Measurements from ENCODE around the gene ABLIM1.

ABLIM1 gene

DNA sequence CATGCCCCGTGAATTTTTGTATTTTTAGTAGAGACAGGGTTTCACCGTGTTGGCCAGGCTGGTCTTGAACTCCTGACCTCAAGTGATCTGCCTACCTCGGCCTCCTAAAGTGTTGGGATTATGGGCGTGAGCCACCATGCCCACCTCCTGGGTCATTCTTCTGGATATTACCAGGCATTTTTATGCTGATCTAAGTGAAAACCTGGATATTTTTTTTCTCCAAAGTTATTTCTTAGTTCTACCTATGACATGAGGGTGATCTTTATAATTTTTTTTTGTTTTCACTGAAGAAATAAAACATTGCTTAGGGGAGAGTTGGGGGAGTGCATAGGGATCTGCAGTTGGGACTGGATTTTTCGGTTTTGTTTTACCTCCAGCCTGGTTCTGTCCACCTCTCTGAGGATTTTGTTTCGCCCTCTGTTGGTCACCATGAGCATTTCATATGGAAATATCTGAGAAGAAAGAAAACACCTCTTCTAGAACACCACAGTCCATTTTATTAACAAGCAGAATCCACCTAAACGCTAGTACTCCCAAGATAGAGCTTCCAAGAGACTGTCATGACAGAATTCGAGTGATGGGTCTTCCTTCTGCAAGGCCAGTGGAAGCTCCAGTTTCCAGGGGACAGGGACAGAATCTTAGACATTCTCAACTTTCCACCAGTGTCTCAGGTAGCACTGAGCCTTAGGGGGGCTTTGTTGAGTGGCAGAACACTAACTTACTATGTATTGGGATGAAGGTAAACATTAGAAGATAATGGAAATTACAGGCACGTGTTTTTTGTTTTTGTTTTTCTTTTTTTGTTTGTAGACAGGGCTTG is 220.4 kb downstream of the ABLIM1 start:
- peak in 1 of 2 experiments; percentile 22 for DNase-seq

DNA sequence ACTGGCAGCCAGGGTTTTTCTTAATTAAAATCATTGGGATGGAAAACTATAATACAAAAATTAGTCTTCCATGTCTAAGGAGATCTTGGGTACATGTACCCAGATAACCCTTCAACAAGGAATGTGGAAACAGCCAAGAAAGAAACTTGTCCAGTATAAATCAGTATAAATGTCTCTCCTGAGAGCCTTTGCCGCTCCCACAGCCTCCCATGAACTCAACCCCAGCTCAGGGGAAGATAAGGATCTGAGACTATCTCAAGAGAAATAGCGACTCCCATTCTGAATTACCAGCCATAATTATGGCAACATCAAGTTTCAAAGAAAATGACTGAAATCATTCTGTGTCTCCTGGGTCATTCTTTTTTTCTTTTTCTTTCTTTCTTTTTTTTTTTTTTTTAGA is 221.1 kb downstream of the ABLIM1 start:
- DNase-seq = no peak

DNA sequence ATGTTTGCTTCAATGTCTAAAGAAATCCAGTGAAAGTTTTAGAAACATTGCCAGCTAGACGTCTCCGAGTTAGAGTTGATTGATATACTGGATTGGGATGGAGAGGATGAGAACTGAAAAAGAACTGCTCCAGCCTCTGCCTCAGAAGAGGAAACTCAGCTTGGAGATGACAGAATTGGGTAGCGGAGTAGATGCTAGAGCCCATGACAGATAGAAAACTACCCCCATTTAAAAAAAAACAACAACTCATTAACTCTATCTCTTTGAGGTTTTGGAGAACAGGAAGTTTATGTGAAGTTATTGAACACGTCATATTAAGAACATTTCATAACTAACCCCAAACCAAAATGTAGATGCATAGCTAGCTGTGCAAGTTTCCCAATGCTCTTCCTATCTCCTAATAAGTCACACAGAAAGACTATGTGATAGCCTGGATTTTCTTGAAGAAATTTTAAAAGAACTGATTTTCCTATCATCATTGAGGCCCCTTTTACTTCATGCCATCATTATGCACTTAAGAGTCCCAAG is 225.4 kb downstream of the ABLIM1 start:
- DNase-seq = no peak

DNA sequence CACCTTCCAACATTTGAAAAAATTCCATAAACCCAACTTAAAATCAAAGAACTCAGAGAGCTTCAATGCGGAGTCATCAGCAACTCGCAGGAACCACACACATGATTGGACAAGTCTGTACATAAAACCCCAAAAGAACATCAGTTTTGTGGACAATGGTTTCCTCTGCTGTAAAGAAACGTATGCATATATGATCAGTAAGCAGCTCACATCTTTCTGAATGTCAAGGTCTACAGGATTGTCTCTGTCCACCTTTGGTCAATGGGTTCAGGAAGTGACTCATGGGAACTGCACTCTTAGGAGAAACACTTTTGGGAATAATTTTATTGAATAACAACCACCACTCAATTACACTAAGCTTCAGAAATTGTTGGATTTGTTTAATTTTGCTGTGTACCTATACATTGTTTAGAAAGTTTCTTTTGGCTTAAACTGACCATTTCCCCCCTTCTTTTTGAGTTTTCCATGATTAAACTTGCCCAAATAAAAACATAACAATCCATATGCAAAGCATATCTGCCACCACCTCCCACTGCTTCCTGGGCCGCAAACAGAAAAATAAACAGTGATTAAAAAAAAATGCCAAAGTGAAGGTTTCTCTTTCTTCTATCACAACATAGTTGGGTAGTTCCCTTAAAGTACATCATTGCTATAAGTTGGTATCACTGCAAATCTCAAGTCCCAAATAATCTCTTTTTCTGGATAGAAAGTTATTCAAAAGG is 226.5 kb downstream of the ABLIM1 start:
- DNase-seq = no peak

DNA sequence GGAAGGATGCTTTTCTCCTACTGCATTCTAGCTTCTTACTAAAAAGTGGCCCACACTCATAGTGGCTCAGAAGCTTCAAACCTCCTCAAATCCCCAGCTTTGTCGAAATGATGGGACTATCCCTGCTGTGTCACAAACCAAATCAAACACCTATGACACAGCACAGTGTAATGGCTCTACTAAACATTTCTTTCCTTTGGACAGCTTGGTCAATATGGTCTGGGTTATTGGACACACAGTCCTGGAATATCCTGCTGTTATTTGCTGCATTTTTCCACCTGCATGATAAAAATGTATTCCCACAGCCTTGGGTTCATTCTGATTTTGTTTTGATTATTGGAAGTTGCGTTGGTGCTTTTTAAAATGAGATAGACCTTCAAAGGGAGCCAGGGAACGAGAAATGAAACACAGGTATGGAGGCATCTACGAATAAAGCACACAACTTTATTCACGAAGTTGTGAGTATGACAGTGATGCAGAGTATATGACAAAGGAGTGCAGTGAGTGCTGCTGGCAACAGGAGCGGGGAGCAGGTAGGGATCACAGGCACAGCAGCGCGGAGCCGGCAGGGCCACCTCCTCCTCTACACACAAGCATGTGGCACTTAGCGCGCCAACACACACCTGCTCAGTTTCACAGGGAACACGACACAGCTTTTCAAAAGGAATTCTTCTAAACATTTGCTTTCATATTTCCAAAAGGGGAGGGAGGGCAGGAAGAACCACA is 227.2 kb downstream of the ABLIM1 start:
- DNase-seq = no peak

DNA sequence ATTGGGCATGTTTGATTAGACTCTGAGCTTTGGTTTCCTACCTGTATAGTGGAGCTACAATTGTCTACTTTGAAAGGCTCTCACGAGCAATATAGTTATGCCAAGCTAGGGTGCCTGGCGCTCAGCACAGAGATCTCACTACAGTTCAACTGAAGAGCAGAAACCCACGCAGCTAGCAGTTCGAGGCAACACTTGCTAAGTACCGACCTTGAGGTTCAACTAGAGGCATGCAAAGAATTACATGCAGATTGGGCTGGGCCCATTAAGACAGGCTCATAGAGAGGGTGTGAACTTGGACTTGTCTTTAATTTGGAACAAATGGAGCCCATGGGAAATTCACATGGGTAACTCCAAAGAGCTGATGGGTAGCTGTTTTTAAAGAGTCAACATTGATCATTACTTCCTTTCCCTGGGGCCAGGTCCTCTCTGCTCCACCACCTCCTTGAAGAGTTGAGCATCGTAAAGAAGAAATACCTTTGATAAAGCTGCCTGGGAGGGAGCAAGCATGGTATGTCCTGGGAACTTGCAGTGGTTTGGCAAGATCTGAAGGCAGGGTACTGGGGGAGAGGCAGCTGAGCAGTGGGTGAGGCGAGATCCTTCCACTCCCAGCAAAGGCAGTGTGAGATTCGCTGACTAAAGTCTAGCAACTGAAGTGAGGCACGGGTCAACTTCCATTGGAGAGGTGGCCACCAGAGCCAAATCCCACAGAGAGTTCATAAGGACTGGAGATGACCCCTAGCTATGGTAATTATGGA is 228.3 kb downstream of the ABLIM1 start:
- DNase-seq = no peak

DNA sequence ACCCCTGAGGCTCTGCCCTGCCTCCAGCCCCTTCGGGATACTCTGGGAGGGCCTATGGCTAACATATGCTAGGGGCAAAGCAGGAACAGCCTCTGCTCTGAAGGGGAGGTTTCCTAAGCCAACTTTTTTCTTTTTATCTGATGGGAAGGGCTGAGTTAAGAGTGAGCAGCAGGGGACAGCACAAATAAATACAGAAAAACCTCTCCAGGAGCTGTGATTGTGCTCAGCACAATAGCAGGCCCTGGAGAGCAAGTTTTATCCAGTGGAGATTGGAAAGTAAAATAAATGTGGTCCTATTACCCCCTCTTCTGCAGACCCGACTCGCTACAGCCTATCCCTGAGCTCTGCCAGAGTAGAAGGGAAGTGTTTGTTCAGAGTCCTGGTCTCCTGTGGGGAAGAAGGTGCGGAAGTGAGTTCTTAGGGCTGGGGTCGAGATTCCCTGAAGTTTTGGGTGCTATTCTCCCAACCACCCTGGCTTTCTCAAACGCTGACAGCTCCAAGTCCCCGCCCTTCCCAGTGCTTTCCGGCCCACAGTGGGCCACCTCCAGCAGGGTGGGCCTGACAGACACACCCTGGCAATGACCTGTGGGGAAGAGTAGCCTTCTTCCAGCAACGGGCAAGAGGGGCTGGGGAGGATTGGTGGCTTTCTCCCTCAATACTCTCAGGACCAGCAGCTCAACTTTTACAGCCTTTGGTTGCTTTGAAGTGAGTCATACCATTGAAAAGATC is 230.8 kb downstream of the ABLIM1 start:
- no peak for DNase-seq

DNA sequence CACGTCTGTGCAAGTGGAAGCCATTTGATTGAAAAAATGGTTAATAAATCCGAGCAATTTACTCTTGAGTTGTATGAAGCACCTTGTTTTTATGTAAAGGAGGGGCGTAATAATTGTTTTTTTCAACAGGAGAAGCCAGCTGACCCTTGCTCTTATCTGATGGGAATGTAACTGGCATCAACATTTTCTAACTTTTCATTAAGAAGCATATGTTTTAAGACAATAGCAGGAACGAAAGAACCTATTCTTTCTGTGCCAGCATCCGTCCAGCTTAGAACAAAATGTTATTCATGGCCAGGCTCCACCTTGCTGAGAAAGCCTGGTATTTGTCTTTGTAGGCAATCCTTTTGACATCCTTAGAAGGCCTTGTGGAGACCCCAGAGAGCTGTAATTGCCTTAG is 231.6 kb downstream of the ABLIM1 start:
- DNase-seq = no peak

DNA sequence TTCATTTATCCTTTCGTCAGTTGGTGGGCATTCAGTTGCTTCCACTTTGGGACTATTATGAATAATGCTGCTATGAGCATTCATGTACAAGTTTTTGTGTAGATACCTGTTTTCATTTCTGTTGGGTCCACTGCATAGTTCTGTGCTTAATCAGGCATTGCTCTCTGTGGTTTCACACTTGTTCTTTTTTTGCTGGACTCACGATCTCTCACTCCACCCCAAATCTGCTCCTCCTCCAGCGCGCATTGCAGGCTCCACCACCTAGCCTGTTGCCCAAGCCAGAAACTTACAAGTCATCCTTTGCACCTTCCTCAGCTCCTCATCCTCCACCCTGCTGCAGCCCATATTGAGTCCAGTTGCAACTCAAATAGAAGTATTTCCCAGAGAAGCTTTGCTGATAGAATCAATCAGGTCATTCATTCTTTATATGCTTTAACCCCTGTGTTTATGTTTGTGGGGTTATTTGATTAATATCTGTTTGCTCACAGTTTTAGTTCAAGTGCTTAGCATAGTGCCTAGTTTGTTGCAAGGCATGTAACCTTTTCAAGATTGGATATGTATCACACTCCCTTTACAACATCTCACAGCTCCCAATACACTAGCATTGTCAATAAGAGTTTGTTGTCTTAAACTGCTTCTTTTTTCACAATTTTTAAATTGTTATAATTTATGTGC is 237.1 kb downstream of the ABLIM1 start:
- DNase-seq = no peak

DNA sequence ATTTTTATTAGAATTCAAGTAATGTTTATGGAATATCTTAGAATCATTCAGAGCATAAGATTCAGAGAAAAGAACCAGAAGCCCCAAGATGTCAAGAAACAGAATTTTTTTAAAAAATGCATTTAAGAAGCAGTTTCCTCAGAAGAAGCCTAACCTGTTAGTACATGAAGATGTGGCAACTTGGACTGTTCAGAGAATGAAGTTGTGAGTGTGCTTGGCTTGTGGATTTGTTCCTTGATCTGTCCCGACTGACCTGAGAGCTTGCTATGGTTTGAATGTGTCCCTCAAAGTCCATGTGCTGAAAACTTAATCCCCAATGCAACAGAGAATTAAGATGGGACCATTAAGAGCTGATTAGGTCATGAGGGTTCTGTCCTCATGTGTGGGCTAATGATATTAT is 240.0 kb downstream of the ABLIM1 start:
- DNase-seq = no peak

DNA sequence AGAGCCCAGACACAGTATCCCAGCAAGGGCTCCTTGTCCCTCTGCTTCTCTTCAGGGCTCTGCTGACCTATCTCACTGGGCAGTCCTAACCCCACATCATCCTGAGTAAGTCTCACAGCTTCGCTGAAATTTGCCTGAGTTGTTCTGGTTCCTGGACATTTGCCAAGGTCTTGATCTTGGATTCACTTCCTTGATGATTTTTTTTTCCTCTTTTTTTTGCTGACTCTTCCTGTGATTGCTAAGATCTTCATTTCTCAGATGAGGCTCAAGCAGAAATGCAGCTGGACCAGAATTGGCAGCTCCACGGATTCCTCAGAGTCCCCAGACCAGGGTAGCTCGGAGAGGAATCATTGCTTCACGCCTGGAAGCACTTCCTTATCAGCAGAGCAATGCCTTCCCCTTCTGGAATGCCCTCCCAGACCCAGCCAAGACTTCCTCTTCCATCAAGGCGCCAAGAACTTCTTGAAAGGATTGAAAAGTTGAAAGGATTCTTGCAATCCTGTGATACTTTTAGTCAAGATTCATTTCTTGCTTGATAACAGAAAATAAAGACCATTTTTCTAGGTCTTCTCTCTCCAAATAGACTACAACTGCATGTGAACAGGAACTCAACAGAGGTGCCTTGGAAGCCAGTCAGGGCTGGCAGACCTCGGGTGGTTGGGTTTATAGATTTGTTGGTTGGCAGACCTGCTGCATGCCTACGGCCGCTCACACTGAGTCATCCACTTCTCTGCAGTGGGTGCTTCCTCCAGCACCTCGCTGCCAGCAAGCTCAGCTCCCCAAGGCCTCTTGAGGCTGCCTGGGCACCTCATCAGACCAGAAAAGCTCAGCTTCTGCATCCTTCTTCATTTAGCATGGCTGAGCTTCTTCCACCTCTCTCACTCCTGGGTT is 244.9 kb downstream of the ABLIM1 start:
- no peak for DNase-seq

DNA sequence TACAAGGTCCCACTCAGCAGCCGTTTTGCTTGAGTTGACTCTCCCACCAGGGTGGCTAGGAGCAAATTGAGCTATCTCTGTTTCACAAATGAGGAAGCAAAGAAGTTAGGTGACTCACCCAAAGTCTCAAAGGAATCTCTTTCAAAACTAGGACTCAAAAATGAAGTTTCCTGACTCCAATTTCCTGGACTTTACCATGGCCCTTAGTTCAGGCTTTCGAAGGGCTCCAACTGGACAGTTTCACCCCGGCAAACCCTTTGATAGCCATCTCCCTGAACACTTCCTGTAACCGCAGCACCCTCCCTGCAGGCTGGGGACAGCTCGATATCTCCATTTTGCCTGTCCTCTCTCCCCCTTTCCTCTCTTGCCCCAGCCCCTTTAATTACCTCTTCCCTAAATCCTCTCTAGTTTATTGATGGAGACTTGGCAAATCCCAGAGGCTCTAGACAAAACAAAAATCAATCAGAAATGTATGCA is 249.1 kb downstream of the ABLIM1 start:
- peak; percentile 14 to 15 for DNase-seq

DNA sequence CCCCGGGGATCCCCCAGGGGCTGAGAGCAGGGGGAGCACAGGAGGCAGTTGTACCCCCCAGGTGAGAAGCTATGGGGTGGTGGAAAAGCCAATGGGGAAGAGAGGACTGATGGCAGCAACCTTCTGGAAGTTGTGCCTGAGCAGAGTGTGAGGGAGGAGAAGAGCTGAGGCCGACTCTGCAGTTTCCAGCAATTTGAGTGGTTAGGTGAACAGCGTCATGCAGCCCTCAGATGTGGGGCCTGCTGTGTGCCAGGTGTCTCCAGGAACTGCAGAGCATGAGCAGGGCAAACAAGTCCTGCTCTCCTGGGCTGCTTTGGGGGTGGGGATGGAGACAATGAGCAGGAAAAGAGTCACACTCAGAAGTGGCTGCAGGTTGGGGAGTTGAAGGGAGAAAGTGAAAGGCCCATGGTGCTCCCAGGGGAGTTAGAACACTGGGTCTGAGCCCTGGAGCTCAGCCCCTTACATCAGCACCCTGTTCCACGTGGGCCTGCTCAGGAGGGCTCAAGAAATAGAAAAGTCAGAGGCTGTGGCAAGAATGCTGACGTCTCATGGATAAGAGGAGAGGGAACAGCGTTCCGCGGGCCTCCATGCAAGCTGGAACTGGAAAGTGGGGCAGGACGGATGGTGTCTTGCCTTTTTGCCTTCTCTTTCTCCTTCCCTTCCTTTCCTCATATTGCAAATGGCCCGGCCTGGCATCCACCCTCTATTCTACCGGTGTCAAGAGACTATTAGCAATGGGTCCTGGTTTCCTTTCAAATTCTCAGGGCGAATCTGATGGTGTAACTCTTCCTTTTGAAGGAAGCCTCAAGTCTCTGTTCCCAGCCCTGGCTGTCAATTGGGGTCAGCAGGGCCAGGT is 249.7 kb downstream of the ABLIM1 start:
- no peak for DNase-seq

DNA sequence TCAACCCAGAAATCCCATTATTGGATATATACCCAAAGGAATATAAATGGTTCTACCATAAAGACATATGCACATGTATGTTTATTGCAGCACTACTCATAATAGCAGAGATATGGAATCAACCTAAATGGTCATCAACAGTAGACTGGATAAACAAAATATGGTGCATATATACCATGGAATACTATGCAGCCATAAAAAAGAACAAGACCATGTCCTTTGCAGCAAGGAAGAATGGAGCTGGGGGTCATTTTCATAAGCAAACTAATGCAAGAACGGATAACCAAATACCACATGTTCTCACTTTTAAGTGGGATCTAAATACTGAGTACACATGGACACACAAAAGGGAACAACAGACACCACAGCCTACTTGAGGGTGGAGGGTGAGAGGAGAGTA is 251.6 kb downstream of the ABLIM1 start:
- DNase-seq = no peak

DNA sequence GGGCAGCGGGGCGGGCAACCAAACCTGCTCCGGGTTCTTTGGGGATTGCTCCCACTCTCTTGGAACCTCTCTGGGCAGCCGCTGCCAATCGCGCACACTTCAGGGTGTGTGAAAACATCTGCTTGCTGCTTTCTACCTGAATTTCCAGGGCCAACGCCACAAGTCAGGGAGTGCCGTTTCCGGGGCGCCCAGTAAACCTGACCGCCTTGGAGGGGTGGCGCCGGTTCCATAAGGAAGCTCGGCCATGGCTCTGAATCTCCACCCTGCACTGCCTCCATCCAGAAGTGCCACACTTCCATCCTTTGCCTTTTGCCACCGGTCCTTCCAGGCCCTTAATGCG is 253.1 kb downstream of the ABLIM1 start:
- no peak for DNase-seq

DNA sequence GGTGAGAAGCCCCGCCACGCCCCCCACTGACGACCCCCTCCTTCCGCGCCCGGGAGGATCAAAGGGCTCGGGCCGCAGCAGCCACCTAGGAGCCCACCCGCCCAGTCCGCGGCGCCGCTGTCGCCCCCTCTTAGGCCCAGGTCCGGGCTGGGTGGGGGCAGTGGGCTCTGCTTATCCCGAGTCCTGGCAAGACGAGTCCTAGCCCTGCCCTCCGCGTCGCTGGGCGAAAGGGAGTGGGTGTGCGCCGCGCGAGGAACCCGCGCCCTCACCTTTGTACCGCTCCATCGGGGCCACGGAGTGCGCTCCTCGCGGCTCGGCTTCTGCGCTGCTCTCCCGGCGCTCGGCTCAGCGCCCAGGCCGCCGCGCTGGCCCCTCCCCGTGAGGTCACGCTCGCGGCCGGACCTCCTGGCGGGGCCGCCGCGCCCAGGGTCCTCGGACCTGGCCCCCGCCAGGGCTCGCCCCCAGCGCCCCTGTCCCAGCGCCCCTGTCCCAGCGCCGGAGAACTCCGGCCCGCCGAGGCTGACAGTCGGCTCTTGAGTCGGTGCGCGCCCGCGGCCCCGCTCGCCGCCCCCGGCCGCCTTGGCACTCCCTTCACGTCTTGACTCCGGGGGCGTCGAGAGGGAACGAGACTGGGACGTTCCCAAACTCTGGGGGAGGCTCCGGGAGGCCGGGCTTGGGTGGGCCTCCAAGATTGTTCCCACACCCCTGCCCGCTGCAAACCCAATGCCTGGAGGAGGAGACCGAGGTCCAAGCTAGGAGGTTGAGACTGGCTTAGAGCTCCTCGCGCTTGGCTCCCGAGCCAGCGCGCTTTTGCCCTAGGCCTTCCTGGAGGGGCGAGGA is 253.7 kb downstream of the ABLIM1 start, which contains the start of gene AFAP1L2:
Gene AFAP1L2 (minus strand): TSS at position 332 of the 840 bp plus-strand sequence. CDS start 47 bp downstream, at position 285.
- DNase-seq = no peak

DNA sequence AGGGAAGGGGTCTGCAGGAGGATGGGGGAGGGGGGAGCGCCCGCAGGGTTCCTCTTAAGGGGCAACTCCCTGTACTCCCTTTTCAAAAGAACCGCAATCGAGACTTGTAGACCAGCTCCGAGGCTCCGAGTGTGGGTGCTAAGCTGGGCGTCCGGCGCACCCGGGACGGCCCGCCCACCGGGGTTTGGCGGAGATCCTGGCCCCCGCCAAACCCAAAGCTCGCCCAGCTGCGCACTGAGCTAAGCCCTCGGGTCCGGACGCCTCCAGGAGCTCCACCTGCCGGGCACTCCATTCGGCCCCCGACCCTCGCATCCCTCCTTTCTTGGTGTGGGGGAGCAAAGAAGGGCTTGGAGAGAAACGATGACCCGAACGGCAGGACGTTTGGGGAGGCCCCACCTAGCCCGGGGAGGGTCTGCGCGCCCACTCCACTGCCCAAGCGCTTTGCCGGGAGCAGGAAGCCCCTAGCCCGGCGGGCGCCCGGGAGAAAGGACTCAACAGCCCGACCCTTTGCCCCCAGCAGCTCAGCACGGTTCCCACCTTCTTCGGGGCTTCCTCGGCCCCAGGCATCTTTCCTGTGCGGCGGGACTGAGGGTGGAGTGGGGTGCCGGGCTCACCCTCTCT is 254.4 kb downstream of the ABLIM1 start:
- DNase-seq = no peak
